GM21367 (cell line): ENCODE measurements around the gene OR51F2.
"Not testable (repeated sequence)": the region's sequence is repeated elsewhere in the genome, so short reads cannot be mapped to it uniquely, and the experiment has no call there.

Experiments
- ATAC-seq: cut with Tn5 transposase; IDR thresholded peaks from one replicate; pipeline ENCODE4 v1.9.1; 2021; ENCODE audit not compliant: unreplicated experiment

OR51F2 gene, protein sequence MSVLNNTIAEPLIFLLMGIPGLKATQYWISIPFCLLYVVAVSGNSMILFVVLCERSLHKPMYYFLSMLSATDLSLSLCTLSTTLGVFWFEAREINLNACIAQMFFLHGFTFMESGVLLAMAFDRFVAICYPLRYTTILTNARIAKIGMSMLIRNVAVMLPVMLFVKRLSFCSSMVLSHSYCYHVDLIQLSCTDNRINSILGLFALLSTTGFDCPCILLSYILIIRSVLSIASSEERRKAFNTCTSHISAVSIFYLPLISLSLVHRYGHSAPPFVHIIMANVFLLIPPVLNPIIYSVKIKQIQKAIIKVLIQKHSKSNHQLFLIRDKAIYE

GRCh38 chr11:4821021-4821420 is at the start of gene OR51F2:
TSS of gene OR51F2 (plus strand) at chr11:4821321. CDS start at chr11:4821422, 101 bp downstream.
- no peak for ATAC-seq

GRCh38 chr11:4782454-4782853 is 38.7 kb upstream of the OR51F2 start:
- no peak for ATAC-seq

DNA sequence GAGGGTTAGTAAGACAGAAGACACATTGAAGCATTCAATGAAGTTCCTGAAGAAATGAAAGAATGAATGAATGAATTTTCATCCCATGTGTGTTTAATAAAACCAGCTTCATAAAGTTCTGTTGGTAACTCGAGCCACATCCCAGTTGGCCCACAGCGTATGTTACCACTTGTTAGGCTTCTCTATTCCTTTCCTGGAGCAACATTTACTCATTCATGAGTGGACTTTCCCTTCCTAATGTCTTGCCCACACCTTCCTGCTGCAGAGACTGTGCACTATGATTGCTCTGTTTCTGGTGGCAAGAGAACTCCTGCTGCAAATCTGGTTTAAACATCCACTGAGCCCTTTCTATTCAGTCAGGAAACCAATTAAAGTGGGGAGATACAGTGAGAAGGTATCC is 23.9 kb upstream of the OR51F2 start:
- ATAC-seq, result no peak

DNA sequence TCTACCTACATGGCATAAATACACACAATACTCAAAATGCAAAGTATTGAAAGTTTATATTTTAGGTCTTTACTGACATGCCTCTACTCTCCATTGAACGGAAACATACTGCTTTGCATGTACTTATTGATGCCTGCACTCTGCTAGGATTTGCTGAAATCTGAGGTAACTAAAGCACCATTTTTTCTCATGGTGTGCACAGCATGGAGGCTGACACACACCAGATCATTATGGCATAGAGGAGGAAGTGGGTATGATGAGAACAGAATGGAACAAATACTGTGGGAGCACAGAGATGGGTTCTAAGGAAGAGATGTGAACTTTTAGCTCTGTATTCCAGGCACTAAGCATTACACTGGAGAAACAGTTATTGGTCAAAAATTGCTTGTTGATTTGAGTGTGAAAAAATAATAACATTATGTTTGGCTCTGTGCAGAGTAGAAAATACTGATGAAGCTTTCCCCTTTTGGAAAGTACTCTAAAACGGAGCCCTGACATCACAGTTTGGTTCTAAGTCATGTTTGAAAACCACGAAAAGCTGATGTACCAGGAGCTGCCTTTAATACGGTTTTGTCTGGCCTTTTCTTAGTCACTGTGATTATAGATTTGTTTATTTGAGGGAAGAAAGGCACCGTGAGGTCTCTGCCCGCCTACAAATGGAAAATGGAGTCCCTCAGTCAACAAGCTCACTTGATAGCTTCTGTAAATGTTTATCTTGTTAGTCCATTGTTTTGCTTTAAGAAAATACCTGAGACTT is 22.5 kb upstream of the OR51F2 start:
- ATAC-seq, result no peak

DNA sequence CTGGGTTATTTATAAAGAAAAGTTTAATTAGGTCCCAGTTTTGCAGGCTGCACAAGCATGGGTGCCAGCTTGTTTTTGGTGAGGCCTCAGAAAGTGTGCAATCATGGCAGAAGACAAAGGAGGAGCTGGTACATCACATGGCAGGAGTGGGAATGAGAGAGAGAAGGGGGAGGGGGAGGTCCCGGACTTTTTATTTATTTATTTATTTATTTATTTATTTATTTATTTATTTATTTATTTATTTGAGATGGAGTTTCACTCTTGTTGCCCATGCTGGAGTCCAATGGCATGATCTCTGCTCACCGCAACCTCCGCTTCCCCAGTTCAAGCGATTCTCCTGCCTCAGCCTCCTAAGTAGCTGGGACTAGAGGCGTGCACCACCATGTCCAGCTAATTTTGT is 19.8 kb upstream of the OR51F2 start:
- not testable (repeated sequence) for ATAC-seq

DNA sequence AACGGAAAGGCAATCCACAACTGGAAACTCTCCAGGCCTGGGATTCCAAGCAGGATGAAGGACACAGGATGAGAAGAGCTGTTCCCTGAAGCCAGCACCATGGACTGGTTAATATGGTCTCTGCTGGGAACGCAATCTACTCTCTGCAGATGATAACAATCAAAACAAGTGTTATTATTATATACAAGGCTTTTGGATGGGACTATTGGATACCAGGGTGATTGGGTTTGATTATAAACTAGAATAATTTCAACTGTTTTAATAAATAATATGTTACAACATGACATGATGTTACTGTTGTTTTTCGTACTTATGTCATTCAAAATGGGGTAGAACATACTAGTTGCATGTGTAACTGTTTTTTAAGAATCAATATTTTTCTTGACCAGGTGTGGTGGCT is 16.8 kb upstream of the OR51F2 start, which contains the start of gene OR52R1:
TSS of gene OR52R1 (minus strand) at position 101 of the 400 bp plus-strand sequence. CDS start at position 101, 0 bp downstream.
- ATAC-seq, result no peak

DNA sequence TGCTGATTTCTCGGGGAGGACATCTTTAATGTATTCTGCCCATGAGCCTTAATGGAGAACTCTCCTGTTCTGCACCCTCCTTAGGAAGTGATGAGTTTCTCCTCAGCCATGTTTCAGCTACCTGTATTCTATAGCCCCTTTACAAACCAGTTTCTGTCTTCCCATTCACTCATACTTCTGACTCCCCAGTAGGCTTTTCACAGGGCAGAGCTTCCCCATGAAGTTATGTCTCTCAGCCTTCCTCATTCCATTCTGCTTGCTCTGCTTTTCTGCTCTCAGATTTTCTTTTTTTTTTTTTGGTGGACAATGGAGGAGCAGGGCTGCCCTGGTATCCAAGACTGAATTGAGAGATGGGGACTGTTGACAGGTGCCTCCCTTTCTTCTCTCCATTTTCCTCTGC is 12.6 kb upstream of the OR51F2 start:
- no peak for ATAC-seq

GRCh38 chr11:4809246-4809645 is 11.9 kb upstream of the OR51F2 start:
- no peak for ATAC-seq

DNA sequence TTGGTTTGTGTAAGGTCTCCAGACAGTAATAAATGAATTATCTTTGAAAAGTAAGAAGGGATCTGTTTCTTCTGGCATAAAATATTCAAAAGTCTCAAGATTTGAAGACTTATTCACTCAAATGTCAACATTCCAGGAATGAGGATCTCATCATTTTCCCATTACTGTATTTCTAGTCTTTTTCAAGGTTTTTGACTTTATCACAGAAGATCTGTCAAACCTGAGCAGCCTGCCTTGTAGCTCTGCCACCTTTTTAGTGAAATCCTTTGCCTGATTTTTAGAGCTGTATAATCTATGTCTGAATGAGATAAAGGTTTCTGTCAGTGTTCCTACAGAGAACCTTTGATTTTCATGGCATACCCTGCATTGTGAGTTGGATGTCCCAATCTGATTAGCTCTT is 4.0 kb downstream of the OR51F2 start:
- ATAC-seq, result no peak

GRCh38 chr11:4826425-4826824 is 5.3 kb downstream of the OR51F2 start:
- no peak for ATAC-seq

DNA sequence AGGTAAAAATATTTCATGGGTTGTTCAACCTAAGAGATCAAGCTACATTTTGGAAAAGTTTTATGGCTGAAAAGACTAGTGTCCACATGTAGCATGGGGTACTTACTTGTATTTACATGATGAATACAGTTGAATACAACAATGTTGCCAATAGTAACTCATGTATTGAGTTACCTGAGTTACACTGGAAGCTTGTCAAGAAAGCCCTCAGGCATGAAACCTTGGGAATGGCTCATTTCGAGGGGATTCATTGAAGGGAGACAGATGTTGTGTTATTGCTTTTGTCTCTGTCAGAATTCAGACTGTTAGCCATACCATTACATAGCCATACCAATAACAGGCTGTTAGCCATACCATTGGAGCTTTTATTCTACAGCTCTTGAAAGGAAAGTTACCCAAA is 9.2 kb downstream of the OR51F2 start:
- no peak for ATAC-seq

- ATAC-seq, result no peak
Measured at GRCh38 chr11:4830909-4831308, 9.8 kb downstream of the OR51F2 start.

GRCh38 chr11:4839851-4840549 is 18.9 kb downstream of the OR51F2 start:
- no peak for ATAC-seq

- no peak for ATAC-seq
Measured at GRCh38 chr11:4848908-4849532, 27.9 kb downstream of the OR51F2 start, which contains the start of gene OR51S1. TSS of gene OR51S1 (minus strand) at chr11:4849208. CDS start at chr11:4849208, 0 bp downstream.

GRCh38 chr11:4851033-4851432 is 29.9 kb downstream of the OR51F2 start:
- ATAC-seq, result no peak

- ATAC-seq, result not testable (repeated sequence)
Measured at GRCh38 chr11:4854286-4854685, 33.2 kb downstream of the OR51F2 start.

DNA sequence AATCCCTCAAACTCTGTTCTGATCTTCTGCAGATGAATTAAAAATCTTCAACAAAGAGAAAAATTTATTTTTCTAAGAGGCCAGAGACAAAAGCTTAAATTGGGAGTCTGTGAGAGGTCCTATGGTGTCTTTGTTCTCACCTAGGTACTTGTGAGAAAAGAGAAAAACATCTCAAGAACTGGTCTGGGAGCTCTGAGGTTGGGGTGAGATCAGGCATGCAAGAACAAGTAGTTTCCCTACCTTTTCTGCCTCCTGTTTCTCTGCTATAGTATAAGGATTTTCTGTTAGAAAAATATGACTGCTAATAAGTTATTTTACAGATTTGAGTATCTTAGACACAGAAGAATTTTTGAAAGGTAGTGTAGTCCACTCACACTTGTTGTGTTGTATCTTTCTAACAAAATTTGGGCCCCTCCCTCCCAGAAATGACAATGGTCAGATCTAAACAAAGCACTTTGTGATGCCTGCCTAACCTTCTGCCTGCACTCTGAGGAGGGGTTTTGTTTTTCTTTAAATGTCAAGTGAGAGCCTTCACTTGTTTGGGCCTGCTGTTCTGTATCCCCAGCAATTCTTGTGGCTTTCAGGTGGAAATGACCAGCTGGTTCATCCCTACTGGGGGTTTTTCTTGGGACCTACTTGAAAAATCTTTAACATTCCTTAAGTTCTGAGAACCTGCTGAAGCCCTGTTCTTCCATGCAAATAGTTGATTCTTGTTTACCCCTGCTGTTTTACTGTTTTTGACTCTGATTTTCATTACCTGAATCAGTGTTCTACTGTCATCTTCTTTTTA is 41.5 kb downstream of the OR51F2 start:
- ATAC-seq, result no peak

DNA sequence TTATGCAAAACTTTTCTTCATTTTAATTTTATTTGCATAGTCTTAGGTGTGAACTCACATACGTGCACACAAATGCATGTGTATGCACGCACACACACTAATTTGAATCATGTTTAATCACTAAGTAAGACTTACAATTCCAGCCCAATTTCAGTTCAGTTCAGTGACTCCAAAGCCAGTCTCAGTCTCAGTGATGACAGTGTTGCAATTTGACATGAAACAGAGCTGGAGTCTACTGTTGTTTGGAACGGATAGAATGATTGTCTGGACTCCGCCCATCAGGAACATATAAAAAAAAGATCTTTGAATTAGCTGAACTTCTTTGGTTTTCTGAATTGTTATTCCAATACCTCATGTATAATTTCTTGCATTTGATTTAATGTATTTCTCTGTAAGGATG is 42.8 kb downstream of the OR51F2 start:
- ATAC-seq, result no peak

DNA sequence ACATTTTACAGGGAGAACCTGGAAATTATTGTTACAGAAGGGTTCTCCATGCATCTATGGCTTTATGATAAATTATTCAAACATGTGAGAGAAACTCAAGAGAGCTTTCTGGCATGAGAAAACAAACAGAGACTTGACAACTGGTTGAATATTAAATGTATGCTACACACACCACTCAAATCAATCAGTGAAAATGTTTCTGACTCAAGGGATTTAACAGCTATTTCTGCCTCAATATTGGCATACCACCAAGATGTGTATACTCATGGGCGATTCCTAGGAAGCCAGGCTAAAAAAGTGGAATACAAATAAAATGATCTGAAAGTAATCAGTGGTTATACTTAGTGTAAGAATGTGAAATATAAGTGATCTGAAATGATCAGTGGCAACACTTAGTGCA is 44.7 kb downstream of the OR51F2 start:
- ATAC-seq, result no peak
